ENCODE measurements around the gene CLSTN2.

GRCh38 chr3:140570602-140571001, 635.6 kb downstream of the CLSTN2 start:
- TF ChIP-seq ATF2 (tag by site-specific recombination; IDR thresholded peaks at IDR 0.05; ENCODE audit: low read depth) (no peak), ZNF785 (tag by site-specific recombination; IDR thresholded peaks at IDR 0.05) (no peak), ZNF48 (tag by site-specific recombination; IDR thresholded peaks at IDR 0.05) (no peak), HOXC10 (CRISPR knock-in tag; IDR thresholded peaks at IDR 0.05) (no peak), ZNF677 (tag by site-specific recombination; IDR thresholded peaks at IDR 0.05) (no peak), ZNF311 (tag by site-specific recombination; IDR thresholded peaks at IDR 0.05; ENCODE audit: borderline replicate concordance) (no peak)

All from HEK293 (cell line).